IMR-90 (cell line): ENCODE data around the gene KDM6B. TPM values are rescaled to one million over a fixed set of nuclear protein-coding genes. Genes with fewer than 3 reads are reported as not detected.

Experiments
- ATAC-seq: fragments of 200-7000 bp; cut with Tn5 transposase; 2 replicates; pipeline ENCODE4 v1.9.1; 2020; ENCODE audit warnings: low read depth, mild to moderate bottlenecking, moderate library complexity
- BruUV-seq: library from RNA; stranded (reverse); fragments of 400-500 nt; replicated peaks from 2 replicates; lab custom pipeline; 2021; lab: Mats Ljungman, UMichigan
- CTCF ChIA-PET: fragments of 300-600 bp; formaldehyde crosslinking; extraction: SDS; loops from one replicate; lab custom pipeline; 2021; ENCODE audit warnings: antibody characterized with exemption; lab: Yijun Ruan, JAX
- POLR2A ChIA-PET: fragments of 300-600 bp; sonication (Branson Sonifier 250); formaldehyde crosslinking; loops from one replicate; lab custom pipeline; 2022; ENCODE audit warnings: antibody characterized with exemption; ENCODE audit not compliant: unreplicated experiment; lab: Charles Lee
- DNase-seq: peaks from one replicate; pipeline ENCODE4 v3.0.0; 2013
- H2AFZ ChIP-seq: replicated peaks from 2 replicates; pipeline ENCODE3; 2013; ENCODE audit warnings: low read length, mild to moderate bottlenecking; ENCODE audit not compliant: poor library complexity
- H2AK5ac ChIP-seq: 2 replicates; pipeline ENCODE4 v1.6.1; 2013; ENCODE audit warnings: low read depth, low read length, inconsistent platforms
- H2AK9ac ChIP-seq: replicated peaks from 2 replicates; pipeline ENCODE3; 2013; ENCODE audit warnings: mild to moderate bottlenecking, low read depth, low read length, moderate library complexity; ENCODE audit not compliant: poor library complexity
- H2BK120ac ChIP-seq: 2 replicates; pipeline ENCODE4 v1.6.1; 2013; ENCODE audit warnings: low read depth, low read length, inconsistent platforms
- H2BK15ac ChIP-seq: 3 replicates; pipeline ENCODE4 v1.6.1; 2013; ENCODE audit warnings: low read depth, low read length, inconsistent platforms
- H2BK20ac ChIP-seq: 2 replicates; pipeline ENCODE4 v1.6.1; 2013; ENCODE audit warnings: low read depth, mild to moderate bottlenecking, inconsistent platforms, low read length, moderate library complexity
- H2BK5ac ChIP-seq: 2 replicates; pipeline ENCODE4 v1.6.1; 2013; ENCODE audit warnings: mild to moderate bottlenecking, low read depth, low read length, inconsistent platforms; ENCODE audit not compliant: poor library complexity, severe bottlenecking
- H3K14ac ChIP-seq: replicated peaks from 2 replicates; pipeline ENCODE4 v1.6.1; 2013; ENCODE audit warnings: low read depth, low read length, inconsistent platforms
- H3K18ac ChIP-seq: 2 replicates; pipeline ENCODE4 v1.6.1; 2013; ENCODE audit warnings: low read depth, low read length, control low read depth
- H3K23ac ChIP-seq: 2 replicates; pipeline ENCODE4 v1.6.1; 2013; ENCODE audit warnings: low read depth, low read length, inconsistent platforms
- H3K27ac ChIP-seq: 2 replicates; pipeline ENCODE4 v1.5.1; 2013; ENCODE audit warnings: mild to moderate bottlenecking, control low read depth, low read length; ENCODE audit not compliant: insufficient read depth
- H3K27me3 ChIP-seq: 2 replicates; pipeline ENCODE4 v1.6.1; 2013; ENCODE audit warnings: low read length; ENCODE audit not compliant: control insufficient read depth, insufficient read depth
- H3K36me3 ChIP-seq: 2 replicates; pipeline ENCODE4 v1.6.1; 2013; ENCODE audit warnings: low read length, mixed read lengths; ENCODE audit not compliant: control insufficient read depth, insufficient read depth
- H3K4ac ChIP-seq: 2 replicates; pipeline ENCODE4 v1.6.1; 2013; ENCODE audit warnings: low read depth, low read length, inconsistent platforms
- H3K4me1 ChIP-seq: 2 replicates; pipeline ENCODE4 v1.6.1; 2013; ENCODE audit warnings: low read length, mixed read lengths; ENCODE audit not compliant: control insufficient read depth, insufficient read depth
- H3K4me2 ChIP-seq: 2 replicates; pipeline ENCODE4 v1.6.1; 2013; ENCODE audit warnings: low read depth, mild to moderate bottlenecking, control low read depth, low read length, moderate library complexity
- H3K4me3 ChIP-seq: 2 replicates; pipeline ENCODE4 v1.5.1; 2013; ENCODE audit warnings: low read depth, mild to moderate bottlenecking, control low read depth, low read length, moderate library complexity; ENCODE audit not compliant: insufficient read depth
- H3K56ac ChIP-seq: 2 replicates; pipeline ENCODE4 v1.6.1; 2013; ENCODE audit warnings: low read length, inconsistent platforms; ENCODE audit not compliant: insufficient read depth; ENCODE audit errors: extremely low read depth
- H3K79me1 ChIP-seq, 2 experiments: 2 replicates each; pipeline ENCODE4 v1.6.1; 2013; ENCODE audit warnings: low read length in 2 of 2, inconsistent platforms in 1 of 2, low read depth in 1 of 2
- H3K9ac ChIP-seq: 2 replicates; pipeline ENCODE4 v1.6.1; 2013; ENCODE audit warnings: low read depth, low read length, control low read depth
- H3K9me1 ChIP-seq: 2 replicates; pipeline ENCODE4 v1.6.1; 2013; ENCODE audit warnings: low read length, inconsistent platforms; ENCODE audit not compliant: insufficient read depth
- H3K9me3 ChIP-seq: 2 replicates; pipeline ENCODE4 v1.6.1; 2013; ENCODE audit warnings: low read length; ENCODE audit not compliant: control insufficient read depth, insufficient read depth
- H4K20me1 ChIP-seq: 2 replicates; pipeline ENCODE4 v1.6.1; 2013; ENCODE audit warnings: low read length, inconsistent platforms; ENCODE audit not compliant: insufficient read depth
- H4K5ac ChIP-seq: 2 replicates; pipeline ENCODE4 v1.6.1; 2013; ENCODE audit warnings: mild to moderate bottlenecking, low read depth, low read length, control low read depth
- H4K8ac ChIP-seq, 2 experiments: 2 replicates each; pipeline ENCODE4 v1.6.1; 2013; ENCODE audit warnings: low read depth in 2 of 2, low read length in 2 of 2, control low read depth in 1 of 2, inconsistent platforms in 1 of 2
- H4K91ac ChIP-seq: 2 replicates; pipeline ENCODE4 v1.6.1; 2013; ENCODE audit warnings: low read depth, low read length, inconsistent platforms; ENCODE audit not compliant: insufficient read depth
- BHLHE40 ChIP-seq: fragments of 150-350 bp; IDR thresholded peaks from 2 replicates; pipeline ENCODE4 v1.6.1; 2016; ENCODE audit warnings: mild to moderate bottlenecking, low read depth, low read length
- CEBPB ChIP-seq: IDR thresholded peaks from 2 replicates; pipeline ENCODE4 v1.6.1; 2012; ENCODE audit warnings: low read depth, low read length, improper control_type of control experiment
- CHD1 ChIP-seq: IDR thresholded peaks from 2 replicates; pipeline ENCODE4 v1.6.1; 2012; ENCODE audit warnings: low read depth, low read length, improper control_type of control experiment
- FOS ChIP-seq: fragments of 150-350 bp; IDR thresholded peaks from 2 replicates; pipeline ENCODE4 v1.6.1; 2016; ENCODE audit warnings: low read depth, low read length
- MAFK ChIP-seq: IDR thresholded peaks from 2 replicates; pipeline ENCODE4 v1.6.1; 2012; ENCODE audit warnings: low read depth, low read length, improper control_type of control experiment
- MAZ ChIP-seq: IDR thresholded peaks from 2 replicates; pipeline ENCODE4 v1.6.1; 2012; ENCODE audit warnings: low read depth, mild to moderate bottlenecking, low read length, improper control_type of control experiment, moderate library complexity, borderline replicate concordance
- MXI1 ChIP-seq: IDR thresholded peaks from 2 replicates; pipeline ENCODE4 v1.6.1; 2012; ENCODE audit warnings: low read depth, mild to moderate bottlenecking, low read length, moderate library complexity, borderline replicate concordance
- NFE2L2 ChIP-seq: fragments of 150-350 bp; IDR thresholded peaks from 2 replicates; pipeline ENCODE4 v1.6.1; 2016; ENCODE audit warnings: low read depth, mild to moderate bottlenecking, low read length
- POLR2A ChIP-seq: IDR thresholded peaks from 2 replicates; pipeline ENCODE4 v1.6.1; 2012; ENCODE audit warnings: mild to moderate bottlenecking, low read depth, low read length
- RAD21 ChIP-seq: IDR thresholded peaks from 2 replicates; pipeline ENCODE4 v1.6.1; 2012; ENCODE audit warnings: low read length, improper control_type of control experiment
- RCOR1 ChIP-seq: IDR thresholded peaks from 2 replicates; pipeline ENCODE4 v1.6.1; 2012; ENCODE audit warnings: mild to moderate bottlenecking, low read length, improper control_type of control experiment; ENCODE audit not compliant: insufficient replicate concordance
- RFX5 ChIP-seq: IDR thresholded peaks from 2 replicates; pipeline ENCODE4 v1.8.0; 2012; ENCODE audit warnings: low read depth, mild to moderate bottlenecking, low read length, moderate library complexity
- SMC3 ChIP-seq: fragments of 150-350 bp; IDR thresholded peaks from 2 replicates; pipeline ENCODE4 v1.6.1; 2016; ENCODE audit warnings: low read depth, mild to moderate bottlenecking, antibody characterized with exemption, low read length, moderate library complexity
- WGBS, 2 experiments: methylation state at CpG; one replicate each; pipeline versions ENCODE4 v1.1.5 to v1.1.7; 2013; ENCODE audit warnings: missing lambda C conversion rate in 2 of 2; ENCODE audit not compliant: insufficient read length in 1 of 2; ENCODE audit errors: extremely low coverage in 2 of 2; 5-methylcytosine and 5-hydroxymethylcytosine counted together
- dilution Hi-C: fragments of 300-500 bp; cut with HindIII; formaldehyde crosslinking; loops from one replicate; pipeline ENCODE4 v1.14.3; 2018; ENCODE audit warnings: low sequenced_read_pairs; ENCODE audit not compliant: unreplicated experiment
- in situ Hi-C: fragments of 300-500 bp; cut with MboI; formaldehyde crosslinking; loops from 3 replicates; pipeline ENCODE4 v1.14.3; 2019; ENCODE audit warnings: low sequenced_read_pairs, inconsistent platforms, mixed read lengths
- intact Hi-C: fragments of 100-400 bp; cut with micrococcal nuclease; formaldehyde crosslinking; loops from 2 replicates; pipeline ENCODE4 v1.10.0; 2022
- polyA plus RNA-seq, 3 experiments: library from polyadenylated mRNA; depleted of rRNA; stranded (reverse); fragments of >200 nt; gene quantifications; 2 replicates each; pipeline ENCODE4 v1.2.3, GENCODE V29; 2012; ENCODE audit warnings: low replicate concordance in 1 of 3
- total RNA-seq: library from RNA; depleted of rRNA; stranded (reverse); fragments of >200 nt; gene quantifications from 2 replicates; pipeline ENCODE4 v1.2.3, GENCODE V29; 2012
- TF ChIP-seq, protein P1 (sequence below): conservative IDR thresholded peaks from 2 replicates; pipeline ENCODE4 v1.5.1; 2012; ENCODE audit warnings: mild to moderate bottlenecking, low read depth, low read length, improper control_type of control experiment
- TF ChIP-seq, protein P2 (sequence below): fragments of 150-350 bp; IDR thresholded peaks from 2 replicates; pipeline ENCODE4 v1.6.1; 2016; ENCODE audit warnings: low read depth, mild to moderate bottlenecking, low read length, moderate library complexity, borderline replicate concordance
- TF ChIP-seq, protein P3 (sequence below): fragments of 150-350 bp; IDR thresholded peaks from 2 replicates; pipeline ENCODE4 v1.6.1; 2017; ENCODE audit warnings: mild to moderate bottlenecking, antibody characterized with exemption, low read length, low read depth

Gene KDM6B
- total and polyA plus RNA-seq, 2 of the 4 experiments (the other 2 are of a cell fraction), result 0.72 to 3.5 TPM

DNA sequence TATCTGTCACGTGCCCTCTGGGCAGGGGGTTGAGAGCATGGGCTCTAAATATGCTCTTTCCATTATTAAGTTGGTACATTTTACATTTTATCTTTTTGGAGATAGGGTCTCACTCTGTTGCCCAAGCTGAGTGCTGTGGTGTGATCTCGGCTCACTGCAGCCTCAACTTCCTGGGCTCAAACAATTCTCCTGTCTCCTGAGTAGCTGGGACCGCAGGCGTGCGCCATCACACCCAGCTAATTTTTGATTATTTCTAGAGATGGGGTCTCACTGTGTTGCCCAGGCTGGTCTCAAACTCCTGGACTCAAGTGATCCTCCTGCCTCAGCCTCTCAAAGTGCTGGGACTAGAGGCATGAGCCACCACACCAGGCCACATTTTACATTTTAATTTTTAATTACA, 43.9 kb upstream of the KDM6B start:
- Histone ChIP-seq H2BK20ac (no peak overlapping the region), H3K79me1 (no peaks in the 10 kb centered on the region), H4K91ac (no peak overlapping the region), H4K20me1 (no peaks in the 10 kb centered on the region), H3K27ac (no peak overlapping the region), H3K4me1 (no peaks in the 10 kb centered on the region), H3K36me3 (no peaks in the 10 kb centered on the region), H3K9ac (no peak overlapping the region), H3K23ac (no peak overlapping the region), H2AK9ac (no peak overlapping the region), H3K9me3 (no peaks in the 10 kb centered on the region), H3K56ac (no peak overlapping the region), H3K4ac (no peak overlapping the region), H3K4me2 (no peak overlapping the region), H2BK15ac (no peak overlapping the region), H3K18ac (no peak overlapping the region), H3K27me3 (peaks cover 27% of the 10 kb centered on the region), H2BK120ac (no peak overlapping the region), H3K4me3 (no peak overlapping the region), H3K14ac (no peak overlapping the region), H2BK5ac (no peak overlapping the region), H2AFZ (no peak overlapping the region), H2AK5ac (no peak overlapping the region), H4K8ac (no peak overlapping the region), H4K5ac (no peak overlapping the region), H3K9me1 (no peaks in the 10 kb centered on the region)
- in situ Hi-C loops (no loop called here), intact Hi-C loops (no loop called here), dilution Hi-C loops (no loop called here)
- POLR2A ChIA-PET, result no interaction called here
- no TSS peak for BruUV-seq
- no CpG with 5 or more reads among the region's 5 CpGs for WGBS, 2 experiments
- DNase-seq, result no peak
- CTCF ChIA-PET, result interaction anchor here (1.1 kb wide), 1 partner anchor 47 kb away, joined by 3 read pairs; no protein-coding TSS in a partner anchor
- ATAC-seq, result no peak
- TF ChIP-seq MAZ (no peak), RFX5 (no peak), RAD21 (no peak), FOS (no peak), POLR2A (no peak), RCOR1 (no peak), MAFK (no peak), MXI1 (no peak), BHLHE40 (no peak), SMC3 (no peak), CHD1 (no peak), NFE2L2 (no peak), CEBPB (no peak)
- TF ChIP-seq, protein P1, sequence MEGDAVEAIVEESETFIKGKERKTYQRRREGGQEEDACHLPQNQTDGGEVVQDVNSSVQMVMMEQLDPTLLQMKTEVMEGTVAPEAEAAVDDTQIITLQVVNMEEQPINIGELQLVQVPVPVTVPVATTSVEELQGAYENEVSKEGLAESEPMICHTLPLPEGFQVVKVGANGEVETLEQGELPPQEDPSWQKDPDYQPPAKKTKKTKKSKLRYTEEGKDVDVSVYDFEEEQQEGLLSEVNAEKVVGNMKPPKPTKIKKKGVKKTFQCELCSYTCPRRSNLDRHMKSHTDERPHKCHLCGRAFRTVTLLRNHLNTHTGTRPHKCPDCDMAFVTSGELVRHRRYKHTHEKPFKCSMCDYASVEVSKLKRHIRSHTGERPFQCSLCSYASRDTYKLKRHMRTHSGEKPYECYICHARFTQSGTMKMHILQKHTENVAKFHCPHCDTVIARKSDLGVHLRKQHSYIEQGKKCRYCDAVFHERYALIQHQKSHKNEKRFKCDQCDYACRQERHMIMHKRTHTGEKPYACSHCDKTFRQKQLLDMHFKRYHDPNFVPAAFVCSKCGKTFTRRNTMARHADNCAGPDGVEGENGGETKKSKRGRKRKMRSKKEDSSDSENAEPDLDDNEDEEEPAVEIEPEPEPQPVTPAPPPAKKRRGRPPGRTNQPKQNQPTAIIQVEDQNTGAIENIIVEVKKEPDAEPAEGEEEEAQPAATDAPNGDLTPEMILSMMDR, result no peak
- TF ChIP-seq, protein P2, sequence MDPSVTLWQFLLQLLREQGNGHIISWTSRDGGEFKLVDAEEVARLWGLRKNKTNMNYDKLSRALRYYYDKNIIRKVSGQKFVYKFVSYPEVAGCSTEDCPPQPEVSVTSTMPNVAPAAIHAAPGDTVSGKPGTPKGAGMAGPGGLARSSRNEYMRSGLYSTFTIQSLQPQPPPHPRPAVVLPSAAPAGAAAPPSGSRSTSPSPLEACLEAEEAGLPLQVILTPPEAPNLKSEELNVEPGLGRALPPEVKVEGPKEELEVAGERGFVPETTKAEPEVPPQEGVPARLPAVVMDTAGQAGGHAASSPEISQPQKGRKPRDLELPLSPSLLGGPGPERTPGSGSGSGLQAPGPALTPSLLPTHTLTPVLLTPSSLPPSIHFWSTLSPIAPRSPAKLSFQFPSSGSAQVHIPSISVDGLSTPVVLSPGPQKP, result no peak
- TF ChIP-seq, protein P3, sequence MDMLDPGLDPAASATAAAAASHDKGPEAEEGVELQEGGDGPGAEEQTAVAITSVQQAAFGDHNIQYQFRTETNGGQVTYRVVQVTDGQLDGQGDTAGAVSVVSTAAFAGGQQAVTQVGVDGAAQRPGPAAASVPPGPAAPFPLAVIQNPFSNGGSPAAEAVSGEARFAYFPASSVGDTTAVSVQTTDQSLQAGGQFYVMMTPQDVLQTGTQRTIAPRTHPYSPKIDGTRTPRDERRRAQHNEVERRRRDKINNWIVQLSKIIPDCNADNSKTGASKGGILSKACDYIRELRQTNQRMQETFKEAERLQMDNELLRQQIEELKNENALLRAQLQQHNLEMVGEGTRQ, result no peak
